HG03439 (cell line): ENCODE data around the gene COL4A3.

Experiments used
- ATAC-seq: cut with Tn5 transposase; IDR thresholded peaks from one replicate; pipeline ENCODE4 v1.9.1; 2021; ENCODE audit warnings: mild to moderate bottlenecking, moderate library complexity; ENCODE audit not compliant: unreplicated experiment

The COL4A3 gene

GRCh38 chr2:227285741-227286236, 121.4 kb downstream of the COL4A3 start:
- no peak for ATAC-seq

- no peak for ATAC-seq
Measured at GRCh38 chr2:227287771-227288170, 123.3 kb downstream of the COL4A3 start.

DNA sequence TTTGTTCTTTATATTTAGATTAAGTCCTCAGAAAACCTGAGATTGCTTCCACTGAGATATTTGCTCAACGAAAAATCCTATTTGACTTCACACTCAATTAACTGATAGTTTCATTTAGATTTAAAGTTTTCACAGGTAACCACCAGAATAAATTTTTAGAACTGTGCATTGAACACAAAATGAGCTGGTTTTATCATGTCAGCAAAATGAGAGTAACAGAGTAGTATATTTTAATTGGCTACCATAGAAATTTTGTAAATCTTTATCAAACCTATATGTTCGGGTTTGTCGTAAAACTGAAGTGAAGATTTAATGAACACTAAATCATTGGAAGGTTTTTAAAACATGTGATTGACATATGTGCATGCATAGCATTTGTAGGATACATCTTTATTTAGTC, 127.9 kb downstream of the COL4A3 start:
- no peak for ATAC-seq

DNA sequence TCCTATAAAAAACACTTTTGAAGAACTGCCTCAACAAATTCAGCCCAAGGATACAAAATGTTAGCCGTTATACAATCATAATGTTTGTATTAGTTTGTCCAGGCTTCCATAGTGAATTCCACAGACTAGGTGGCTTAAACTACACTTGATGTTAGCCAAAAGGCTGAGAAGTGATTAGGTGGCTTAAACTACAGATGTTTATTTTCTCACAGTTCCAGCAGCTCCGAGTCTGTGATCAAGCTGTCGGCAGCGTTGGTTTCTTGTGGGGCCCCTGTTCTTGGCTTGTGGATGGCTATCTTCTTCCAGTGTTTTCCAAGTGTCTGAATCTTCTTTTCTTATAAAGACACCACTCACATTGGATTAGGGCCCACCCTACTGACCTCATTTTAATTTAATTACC, 129.1 kb downstream of the COL4A3 start:
- no peak for ATAC-seq

GRCh38 chr2:227295806-227296205, 131.4 kb downstream of the COL4A3 start:
- no peak for ATAC-seq

DNA sequence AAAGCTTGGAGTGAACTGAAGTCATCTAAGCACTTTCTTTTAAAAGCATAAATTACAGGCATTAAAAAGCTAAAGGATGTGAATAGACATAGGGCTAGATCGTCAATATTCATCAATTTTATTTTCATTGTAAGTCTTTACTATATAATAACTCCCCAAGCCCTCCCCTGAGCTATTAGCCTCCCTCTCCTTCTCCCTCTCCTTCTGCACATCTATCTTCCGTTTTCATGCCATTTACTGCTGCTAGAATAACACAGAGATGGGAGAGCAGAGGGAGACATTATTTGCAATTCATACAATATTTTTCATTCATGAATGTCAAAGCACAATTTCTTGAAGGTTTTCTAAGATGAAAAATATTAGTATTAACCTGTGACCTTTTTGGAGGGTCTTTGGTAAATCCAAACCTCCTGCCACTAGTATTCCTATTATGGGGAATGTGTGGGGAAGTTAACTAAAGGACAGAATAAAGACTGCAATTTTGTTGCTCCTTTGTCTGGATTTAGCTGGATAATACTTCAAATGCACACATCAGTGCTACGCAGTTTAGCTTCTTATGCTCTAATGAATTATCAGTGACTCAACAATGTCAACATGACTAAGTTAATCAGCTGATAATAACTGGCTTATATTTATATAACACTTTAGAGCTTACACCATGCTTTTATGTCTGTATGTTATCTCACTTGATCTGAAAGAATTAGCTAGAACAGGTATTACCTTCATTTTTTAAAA, 132.4 kb downstream of the COL4A3 start:
- ATAC-seq: no peak

- ATAC-seq: no peak
Measured at GRCh38 chr2:227301523-227301922, 137.1 kb downstream of the COL4A3 start.

DNA sequence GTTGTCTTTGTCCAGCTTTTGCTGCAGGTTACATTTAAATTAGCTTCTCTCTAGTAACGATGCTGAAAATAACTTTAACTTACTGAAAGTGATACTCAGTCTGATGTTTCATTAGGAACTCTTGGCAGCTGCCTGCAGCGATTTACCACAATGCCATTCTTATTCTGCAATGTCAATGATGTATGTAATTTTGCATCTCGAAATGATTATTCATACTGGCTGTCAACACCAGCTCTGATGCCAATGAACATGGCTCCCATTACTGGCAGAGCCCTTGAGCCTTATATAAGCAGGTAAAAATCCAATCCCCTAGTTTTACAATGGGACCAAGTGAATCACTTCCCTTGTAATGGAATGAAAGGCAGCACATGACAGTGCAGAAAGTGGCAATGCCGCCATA, 144.4 kb downstream of the COL4A3 start:
- peak; percentile 92 for ATAC-seq

DNA sequence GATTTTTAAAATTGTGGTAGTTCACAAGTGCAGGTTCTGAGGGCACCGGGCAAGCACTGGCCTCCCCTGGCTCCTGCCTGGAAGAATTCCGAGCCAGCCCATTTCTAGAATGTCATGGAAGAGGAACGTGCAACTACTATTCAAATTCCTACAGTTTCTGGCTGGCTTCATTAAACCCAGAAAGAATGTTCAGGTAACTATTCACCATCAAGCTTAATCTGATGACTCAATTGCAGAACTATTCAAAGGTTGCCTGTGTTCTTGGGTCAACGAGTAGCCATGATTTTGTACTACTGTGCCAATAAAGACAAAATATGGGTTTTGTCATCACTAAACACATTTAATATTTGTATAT, 146.3 kb downstream of the COL4A3 start:
- no peak for ATAC-seq

DNA sequence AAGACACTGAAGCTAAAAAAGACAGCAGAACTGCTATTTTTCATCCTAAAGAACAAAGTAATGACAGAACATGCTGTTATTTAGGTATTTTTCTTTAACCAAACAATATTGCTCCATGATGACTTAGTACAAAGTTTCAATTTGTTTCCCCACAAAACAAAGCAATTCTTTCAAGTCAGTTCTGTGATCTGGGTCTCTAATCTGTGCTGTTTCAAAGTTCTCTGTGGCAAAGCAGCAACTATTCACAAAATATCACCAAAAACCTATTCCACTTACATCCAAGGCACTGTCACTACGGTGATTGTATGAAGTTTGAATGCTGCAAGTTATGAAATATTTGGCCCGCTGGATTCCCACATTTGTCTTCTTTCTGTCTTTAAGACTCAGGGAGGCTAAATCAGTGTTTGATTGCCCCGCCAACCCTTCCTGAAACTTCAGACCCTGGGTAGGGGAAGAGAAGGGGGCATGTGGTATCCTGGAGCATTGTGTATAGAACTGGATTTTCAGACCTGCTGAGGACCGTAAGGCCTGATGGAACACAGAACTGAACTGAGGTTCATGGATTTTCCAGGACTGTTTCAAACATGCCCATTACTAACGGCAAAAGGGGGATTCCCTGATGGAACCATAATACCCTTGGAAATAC, 147.6 kb downstream of the COL4A3 start:
- ATAC-seq: no peak

GRCh38 chr2:227312579-227312978, 148.2 kb downstream of the COL4A3 start:
- ATAC-seq: no peak

GRCh38 chr2:227313310-227313709, 148.9 kb downstream of the COL4A3 start:
- no peak for ATAC-seq

DNA sequence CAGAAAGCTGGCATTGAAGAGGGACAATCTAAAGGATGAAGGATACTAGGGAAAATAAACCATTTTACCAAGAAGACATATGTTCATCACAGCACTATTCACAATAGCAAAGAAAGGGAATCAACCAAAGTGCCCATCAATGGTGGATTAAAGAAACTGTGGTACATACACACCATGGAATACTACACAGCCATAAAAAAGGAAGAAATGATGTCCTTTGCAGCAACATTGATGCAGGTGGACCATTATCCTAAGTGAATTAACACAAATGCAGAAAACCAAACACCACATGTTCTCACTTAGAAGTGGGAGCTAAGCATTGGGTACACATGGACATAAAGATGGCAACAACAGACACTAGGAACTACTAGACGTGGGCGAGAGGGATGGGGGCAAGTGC, 153.4 kb downstream of the COL4A3 start:
- ATAC-seq: no peak

DNA sequence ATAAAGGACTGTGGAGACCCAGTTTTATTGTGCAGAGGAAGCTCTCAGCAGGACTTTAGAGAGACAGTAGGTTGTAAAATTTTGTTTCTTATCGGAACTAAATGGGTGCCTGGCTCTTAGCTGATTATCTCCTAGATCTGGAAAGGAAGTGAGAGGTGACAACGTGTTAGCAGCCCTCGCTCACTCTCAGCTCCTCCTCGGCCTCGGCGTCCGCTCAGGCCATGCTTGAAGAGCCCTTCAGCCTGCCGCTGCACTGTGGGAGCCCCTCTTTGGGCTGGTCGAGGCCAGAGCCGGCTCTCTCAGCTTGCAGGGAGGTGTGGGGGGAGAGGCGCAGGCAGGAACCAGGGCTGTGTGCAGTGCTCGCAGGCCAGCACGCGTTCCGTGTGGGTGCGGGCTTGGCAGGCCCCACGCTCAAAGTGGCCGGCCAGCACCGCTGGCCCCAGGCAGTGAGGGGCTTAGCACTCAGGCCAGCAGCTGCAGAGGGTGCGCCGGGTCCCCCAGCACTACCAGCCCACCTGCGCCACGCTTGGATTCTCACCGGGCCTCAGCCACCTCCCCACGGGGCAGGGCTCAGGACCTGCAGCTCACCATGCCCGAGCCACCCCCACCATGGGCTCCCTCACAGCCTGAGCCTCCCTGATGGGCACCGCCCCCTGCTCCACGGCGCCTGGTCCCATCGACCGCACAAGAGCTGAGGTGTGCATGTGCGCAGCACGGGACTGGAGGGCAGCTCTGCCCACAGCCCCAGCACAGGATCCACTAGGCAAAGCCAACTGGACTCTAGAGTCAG, 156.1 kb downstream of the COL4A3 start:
- no peak for ATAC-seq

DNA sequence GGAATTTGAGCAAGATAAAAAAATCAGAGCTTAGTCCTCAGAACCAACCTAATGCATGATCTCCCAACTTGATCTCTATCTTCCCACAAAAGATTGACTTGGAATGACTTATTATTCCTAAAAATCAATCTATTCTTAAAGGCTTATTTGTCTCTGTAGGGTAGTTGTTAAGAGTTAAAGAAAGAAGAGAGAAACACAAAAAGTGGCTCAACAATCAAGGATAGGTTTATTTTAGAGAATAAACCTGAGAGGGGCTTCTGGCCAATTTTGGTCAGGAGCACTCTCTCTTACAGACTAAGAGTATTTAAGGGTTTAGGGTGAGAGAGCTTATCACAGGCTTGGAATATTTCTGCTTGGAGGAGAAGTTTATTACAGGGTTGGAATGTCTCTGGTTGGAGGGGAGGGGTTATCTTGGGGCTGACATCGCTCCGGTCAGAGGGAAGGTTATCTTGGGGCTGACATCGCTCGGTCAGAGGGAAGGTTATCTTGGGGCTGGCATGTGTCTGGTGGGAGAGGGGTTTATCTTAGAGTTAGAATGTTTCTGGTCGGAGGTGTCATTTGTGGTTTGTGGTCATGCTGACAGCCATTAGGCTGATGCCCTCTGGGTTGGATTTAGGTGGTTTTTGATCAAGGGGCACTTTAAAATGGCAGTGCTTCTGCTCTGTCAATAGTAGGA, 158.2 kb downstream of the COL4A3 start:
- no peak for ATAC-seq

DNA sequence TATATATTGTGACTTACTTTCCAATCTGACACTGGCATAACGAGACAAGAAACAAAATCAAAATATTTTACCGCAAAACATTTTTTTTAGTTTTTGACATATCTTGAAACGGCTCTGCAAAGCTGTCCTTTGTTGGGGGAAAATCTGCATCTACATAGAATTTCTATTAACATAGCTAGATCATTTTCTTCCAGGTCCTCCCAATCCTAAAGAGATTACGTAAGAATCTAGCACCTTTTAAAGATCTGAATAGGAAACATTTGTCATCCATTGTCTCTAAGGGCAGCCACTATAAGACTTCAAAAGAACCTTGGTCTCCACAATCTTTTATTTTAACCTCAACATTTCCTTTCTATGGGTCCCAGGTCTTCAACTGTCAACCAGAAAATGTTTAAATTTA, 159.4 kb downstream of the COL4A3 start:
- ATAC-seq: no peak

DNA sequence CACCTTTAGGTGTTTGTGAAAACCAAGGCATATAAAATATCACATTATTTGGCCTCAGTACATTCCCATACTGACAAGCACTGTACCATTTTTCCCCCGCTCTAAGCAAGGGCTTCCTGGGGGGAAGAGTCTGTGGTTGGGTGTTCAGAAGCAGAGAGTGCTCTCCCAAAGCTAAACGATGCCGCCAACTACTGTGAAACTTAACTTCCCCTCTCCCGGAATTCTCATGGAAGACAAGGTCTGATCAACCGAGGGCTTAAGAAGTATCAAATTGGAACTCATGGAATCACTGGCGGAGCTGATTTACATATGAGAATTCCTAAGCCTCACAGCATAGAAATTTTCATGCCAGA, 160.2 kb downstream of the COL4A3 start:
- no peak for ATAC-seq

DNA sequence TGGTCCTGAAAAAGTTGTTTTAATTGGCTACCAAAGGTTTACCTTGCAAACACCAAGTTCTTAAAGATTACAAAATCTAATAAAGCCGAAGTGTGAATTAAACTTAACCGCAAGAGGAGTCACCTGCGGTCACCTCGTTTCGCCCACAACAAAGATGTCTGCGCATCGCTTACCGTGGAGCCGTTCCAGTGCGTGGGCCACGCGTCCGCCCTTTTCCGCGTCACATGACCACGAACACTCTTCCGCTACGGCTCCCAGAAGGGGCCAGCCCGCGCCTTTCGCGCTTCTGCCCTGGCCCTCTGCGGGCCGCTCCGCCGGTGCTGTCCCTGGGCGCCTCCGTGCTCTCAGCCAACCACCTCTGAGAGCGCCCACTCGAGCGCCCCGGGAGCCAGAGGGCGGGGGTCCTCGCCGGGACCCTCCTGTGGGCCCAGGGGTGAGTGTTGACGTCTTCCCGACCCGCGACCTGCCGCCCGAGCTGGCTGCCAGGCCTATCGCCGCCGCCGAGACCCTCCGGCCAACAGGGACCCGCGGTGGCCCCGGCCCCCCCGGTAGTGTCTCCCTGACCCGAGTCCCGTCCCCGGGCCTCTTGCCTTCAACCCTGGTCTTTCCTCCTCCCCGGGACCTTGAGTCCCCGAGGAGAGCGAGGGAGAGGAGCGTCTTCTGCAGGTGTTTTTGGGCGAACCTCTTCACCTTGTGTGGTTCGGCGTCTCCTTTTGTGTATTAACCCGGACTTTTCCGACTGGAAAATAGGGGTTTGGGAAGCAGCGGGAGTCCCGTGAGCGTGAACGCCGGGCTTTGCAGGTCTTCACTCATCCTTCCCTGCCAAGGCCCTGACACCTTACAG, 160.8 kb downstream of the COL4A3 start, which contains the start of gene MFF:
Gene MFF (plus strand): TSS at position 257 of the 844 bp plus-strand sequence. CDS start 5,415 bp downstream, outside the sequence.
- peak; percentile 98 for ATAC-seq

DNA sequence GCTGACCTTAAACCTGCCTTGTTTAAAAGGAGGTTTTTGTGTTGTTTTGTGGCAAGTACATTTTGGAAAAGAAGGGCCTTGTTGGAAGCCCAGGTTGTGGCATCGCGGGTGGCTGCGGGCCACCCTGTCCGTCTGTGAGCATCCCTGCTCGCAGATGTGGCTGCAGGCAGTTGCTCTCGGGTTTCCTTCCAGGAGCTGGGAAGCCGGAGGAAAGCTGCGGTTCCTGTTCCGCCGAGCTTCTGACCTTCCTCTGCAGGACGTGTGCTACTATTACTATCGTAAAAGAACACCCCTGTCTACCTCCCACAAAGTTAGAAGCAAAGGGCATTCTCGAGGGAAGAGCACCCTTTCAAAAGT, 161.4 kb downstream of the COL4A3 start:
- peak; percentile 10 for ATAC-seq

GRCh38 chr2:227326783-227327182, 162.4 kb downstream of the COL4A3 start:
- ATAC-seq: no peak
